IPS-15b (cell line): Measurements from ENCODE around the gene PACRG.
"Not testable (repeated sequence)": the region's sequence is repeated elsewhere in the genome, so short reads cannot be mapped to it uniquely, and the experiment has no call there.

Experiments
- H3K27me3 ChIP-seq: one replicate; pipeline ENCODE4 v1.6.1; 2013; ENCODE audit warnings: low read length; ENCODE audit not compliant: control insufficient read depth, insufficient read depth
- H3K36me3 ChIP-seq: one replicate; pipeline ENCODE4 v1.6.1; 2013; ENCODE audit warnings: low read length; ENCODE audit not compliant: control insufficient read depth, insufficient read depth
- H3K4me1 ChIP-seq: one replicate; pipeline ENCODE4 v1.6.1; 2013; ENCODE audit warnings: mild to moderate bottlenecking, low read length; ENCODE audit not compliant: control insufficient read depth, insufficient read depth
- H3K4me3 ChIP-seq: one replicate; pipeline ENCODE4 v1.5.1; 2013; ENCODE audit warnings: low read depth, low read length
- H3K9ac ChIP-seq: one replicate; pipeline ENCODE4 v1.6.1; 2013; ENCODE audit warnings: low read depth, mild to moderate bottlenecking, low read length
- H3K9me3 ChIP-seq: one replicate; pipeline ENCODE4 v1.6.1; 2013; ENCODE audit warnings: mild to moderate bottlenecking, low read length; ENCODE audit not compliant: control insufficient read depth, insufficient read depth

PACRG gene

DNA sequence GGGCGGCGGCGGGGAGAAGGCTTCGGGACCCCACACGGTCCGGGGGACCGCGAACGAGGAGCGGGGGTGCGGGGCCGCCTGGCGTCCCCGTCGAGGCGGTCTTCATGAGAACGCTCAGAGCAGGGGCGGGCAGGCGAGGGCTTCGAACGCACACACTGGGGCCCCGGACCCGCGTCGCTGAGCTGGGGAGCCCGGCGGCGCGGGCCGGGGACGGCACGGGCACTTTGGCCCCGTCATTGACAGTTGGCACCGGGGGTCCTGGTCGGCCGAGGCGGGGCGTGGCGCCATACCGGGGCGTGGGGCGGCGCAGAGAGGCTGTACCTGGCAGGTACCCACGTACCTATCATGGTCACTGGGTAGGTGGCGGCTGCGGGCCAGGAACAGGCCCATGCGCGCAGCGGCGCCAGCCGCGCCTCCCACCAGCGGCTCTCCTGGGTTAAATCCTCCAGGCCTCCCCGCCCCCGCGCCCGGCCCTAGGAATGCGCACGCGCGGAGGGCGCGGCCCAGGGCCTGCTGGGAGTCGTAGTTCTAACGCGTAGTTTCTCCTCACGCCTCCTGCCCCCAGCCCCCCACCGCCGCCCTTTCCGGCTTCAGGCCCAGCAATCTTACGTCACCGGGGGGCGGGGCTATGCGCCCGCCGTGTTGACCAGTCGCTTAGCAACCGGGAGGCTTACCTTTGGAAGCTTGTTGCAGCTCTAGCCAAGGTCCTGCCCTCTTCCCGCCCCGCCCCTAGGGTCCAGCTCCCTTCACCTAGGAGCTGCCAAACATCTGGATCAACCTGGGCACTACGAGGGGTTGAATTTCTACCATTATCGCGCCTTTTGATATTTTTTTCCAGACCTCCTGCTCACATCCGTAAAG, at the start of gene PACRG, which contains the start of gene PRKN:
Gene PACRG (plus strand): TSS at position 653 of the 861 bp plus-strand sequence.
Gene PRKN (minus strand): TSS at position 445 of the 861 bp plus-strand sequence.
- no peaks in the 10 kb centered on the region for H3K9me3 ChIP-seq
- H3K4me3 ChIP-seq, result peak within 1 kb of the TSS; percentile 53
- H3K36me3 ChIP-seq, result no peaks in the 10 kb centered on the region
- no peaks in the 10 kb centered on the region for H3K27me3 ChIP-seq
- H3K9ac ChIP-seq, result no peak within 1 kb of the TSS
- H3K4me1 ChIP-seq, result no peaks in the 10 kb centered on the region

- not testable (repeated sequence) for H3K9me3 ChIP-seq, H3K9ac ChIP-seq, H3K27me3 ChIP-seq, H3K4me3 ChIP-seq, H3K4me1 ChIP-seq, H3K36me3 ChIP-seq
These were observed 48.9 kb upstream of the PACRG start for GRCh38 chr6:162678896-162679295.

DNA sequence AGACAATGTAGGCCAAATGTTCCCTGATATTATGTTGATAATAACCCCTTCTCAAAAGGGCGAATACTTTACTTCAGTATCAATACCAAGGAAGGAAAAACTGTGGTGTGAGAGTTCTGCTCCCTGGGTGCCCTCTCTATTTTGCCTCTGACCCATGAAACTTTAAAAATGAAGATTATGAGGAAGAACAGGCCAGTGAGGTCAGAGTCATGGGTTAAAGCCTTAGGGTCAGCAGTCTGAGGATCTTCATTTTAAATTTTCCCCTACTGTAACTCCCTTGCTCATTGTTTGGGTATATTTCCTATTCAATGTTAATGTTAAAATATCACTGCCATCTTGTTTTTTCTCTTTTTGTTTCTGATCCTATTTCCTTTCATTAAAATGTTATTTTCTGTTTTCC, 48.1 kb upstream of the PACRG start:
- no peak overlapping the region for H3K4me3 ChIP-seq
- no peaks in the 10 kb centered on the region for H3K27me3 ChIP-seq
- H3K9me3 ChIP-seq, result no peaks in the 10 kb centered on the region
- no peaks in the 10 kb centered on the region for H3K4me1 ChIP-seq
- H3K36me3 ChIP-seq, result no peaks in the 10 kb centered on the region
- no peak overlapping the region for H3K9ac ChIP-seq

GRCh38 chr6:162680367-162680766, 47.4 kb upstream of the PACRG start:
- Histone ChIP-seq H3K27me3 (no peaks in the 10 kb centered on the region), H3K4me1 (no peaks in the 10 kb centered on the region), H3K9ac (no peak overlapping the region), H3K9me3 (no peaks in the 10 kb centered on the region), H3K36me3 (no peaks in the 10 kb centered on the region), H3K4me3 (no peak overlapping the region)

DNA sequence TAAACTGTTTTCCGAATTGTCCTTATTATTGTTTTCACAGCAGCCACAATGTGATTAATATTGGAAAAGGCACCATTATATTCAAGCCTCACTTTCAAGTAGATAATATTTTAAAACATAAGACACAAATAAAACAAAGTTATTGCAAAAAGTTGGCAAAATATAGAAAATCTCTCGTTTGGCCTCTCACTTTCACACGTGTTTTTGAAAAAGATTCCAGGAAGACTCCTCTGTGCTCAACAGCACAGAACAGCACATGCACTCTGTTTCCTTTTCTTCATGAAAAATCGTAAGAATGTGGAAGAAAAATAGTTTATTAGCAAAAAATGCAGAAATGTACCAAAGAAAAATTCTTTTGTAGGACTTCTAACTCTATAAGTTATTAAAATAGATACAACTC, 46.9 kb upstream of the PACRG start:
- H3K27me3 ChIP-seq, result no peaks in the 10 kb centered on the region
- no peak overlapping the region for H3K4me3 ChIP-seq
- no peaks in the 10 kb centered on the region for H3K9me3 ChIP-seq
- no peaks in the 10 kb centered on the region for H3K4me1 ChIP-seq
- no peak overlapping the region for H3K9ac ChIP-seq
- no peaks in the 10 kb centered on the region for H3K36me3 ChIP-seq

- Histone ChIP-seq H3K4me3 (no peak overlapping the region), H3K4me1 (no peaks in the 10 kb centered on the region), H3K36me3 (no peaks in the 10 kb centered on the region), H3K27me3 (no peaks in the 10 kb centered on the region), H3K9me3 (no peaks in the 10 kb centered on the region), H3K9ac (no peak overlapping the region)
These were observed 46.3 kb upstream of the PACRG start for GRCh38 chr6:162681447-162681846.

DNA sequence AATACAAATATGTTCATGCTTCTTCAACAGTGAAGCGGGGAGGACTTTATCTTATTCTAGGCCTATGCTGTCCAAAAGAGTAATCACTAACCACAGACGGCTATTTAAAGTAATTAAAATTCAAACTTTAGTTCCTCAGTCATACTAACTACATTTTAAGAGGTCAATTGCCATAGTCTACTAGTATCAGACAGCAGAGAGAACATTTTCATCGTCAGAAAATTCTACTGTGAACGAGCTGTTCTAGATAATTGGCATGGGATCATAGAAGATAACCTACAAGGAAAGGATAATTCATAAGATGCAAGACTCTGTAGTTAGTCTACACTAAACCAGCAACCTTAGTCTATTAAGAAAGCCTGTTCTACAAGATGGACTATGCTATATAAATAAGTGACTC, 44.6 kb upstream of the PACRG start:
- H3K4me3 ChIP-seq, result no peak overlapping the region

DNA sequence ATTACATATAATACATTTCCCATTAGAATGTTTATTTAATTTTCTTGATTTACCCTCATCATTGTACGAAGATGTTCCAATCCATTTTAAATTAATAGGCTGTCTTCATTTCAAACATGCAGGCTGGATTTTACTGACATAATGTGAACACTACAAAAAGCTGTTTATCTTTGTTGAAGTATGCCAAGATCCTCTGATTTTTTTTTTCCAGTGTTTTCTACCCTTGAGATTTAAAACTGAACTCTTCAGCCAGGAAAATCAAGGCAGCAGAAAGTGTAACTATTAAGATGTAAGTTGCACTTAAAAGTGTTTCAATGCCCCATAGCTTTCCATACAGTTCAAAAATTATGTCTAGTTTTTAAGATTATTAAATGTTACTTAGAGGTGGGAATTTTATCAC, 43.7 kb upstream of the PACRG start:
- no peaks in the 10 kb centered on the region for H3K36me3 ChIP-seq
- H3K4me3 ChIP-seq, result no peak overlapping the region
- no peaks in the 10 kb centered on the region for H3K9me3 ChIP-seq
- H3K4me1 ChIP-seq, result no peaks in the 10 kb centered on the region
- H3K27me3 ChIP-seq, result no peaks in the 10 kb centered on the region
- no peak overlapping the region for H3K9ac ChIP-seq

More for the DNA sequence above, 44.6 kb upstream of the PACRG start:
- no peaks in the 10 kb centered on the region for H3K9me3 ChIP-seq
- H3K36me3 ChIP-seq, result no peaks in the 10 kb centered on the region
- H3K27me3 ChIP-seq, result no peaks in the 10 kb centered on the region
- no peak overlapping the region for H3K9ac ChIP-seq
- no peaks in the 10 kb centered on the region for H3K4me1 ChIP-seq

DNA sequence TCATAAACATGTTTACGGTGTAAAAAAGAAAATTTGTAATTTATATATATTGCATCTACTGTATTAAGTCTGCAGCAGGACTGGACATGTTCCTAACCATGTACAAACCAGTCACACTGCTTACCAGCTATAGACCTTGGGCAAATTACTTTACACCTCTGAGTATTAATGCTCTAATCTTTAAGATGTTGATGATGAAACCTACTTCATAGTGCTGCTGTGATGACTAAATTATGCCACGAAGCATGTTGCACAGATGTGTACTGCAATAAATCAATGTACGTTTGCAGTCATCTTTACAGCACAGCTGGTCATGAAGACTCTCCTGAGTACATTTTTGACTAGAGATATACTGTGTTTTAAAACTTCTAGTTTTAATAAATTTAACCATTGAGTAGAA, 42.8 kb upstream of the PACRG start:
- H3K9me3 ChIP-seq, result no peaks in the 10 kb centered on the region
- H3K4me3 ChIP-seq, result no peak overlapping the region
- H3K27me3 ChIP-seq, result no peaks in the 10 kb centered on the region
- no peak overlapping the region for H3K9ac ChIP-seq
- peaks cover 8% of the 10 kb centered on the region for H3K4me1 ChIP-seq
- H3K36me3 ChIP-seq, result no peaks in the 10 kb centered on the region

- Histone ChIP-seq H3K4me3 (no peak overlapping the region), H3K27me3 (no peaks in the 10 kb centered on the region), H3K36me3 (no peaks in the 10 kb centered on the region), H3K4me1 (peaks cover 8% of the 10 kb centered on the region), H3K9ac (no peak overlapping the region), H3K9me3 (no peaks in the 10 kb centered on the region)
These were observed 42.2 kb upstream of the PACRG start for GRCh38 chr6:162685586-162685985.

GRCh38 chr6:162688751-162689345, 38.9 kb upstream of the PACRG start:
- no peak overlapping the region for H3K4me3 ChIP-seq
- no peaks in the 10 kb centered on the region for H3K27me3 ChIP-seq
- no peak overlapping the region for H3K9ac ChIP-seq
- H3K36me3 ChIP-seq, result no peaks in the 10 kb centered on the region
- peaks cover 8% of the 10 kb centered on the region for H3K4me1 ChIP-seq
- H3K9me3 ChIP-seq, result no peaks in the 10 kb centered on the region

GRCh38 chr6:162690158-162690557, 37.6 kb upstream of the PACRG start:
- no peaks in the 10 kb centered on the region for H3K36me3 ChIP-seq
- H3K4me3 ChIP-seq, result no peak overlapping the region
- H3K9me3 ChIP-seq, result no peaks in the 10 kb centered on the region
- H3K27me3 ChIP-seq, result no peaks in the 10 kb centered on the region
- H3K9ac ChIP-seq, result no peak overlapping the region
- peaks cover 8% of the 10 kb centered on the region for H3K4me1 ChIP-seq
